Measurements from ENCODE around the gene NKD2. TPM values are rescaled to one million over a fixed set of nuclear protein-coding genes. Genes with fewer than 3 reads are reported as not detected.
"Not testable (repeated sequence)": the region's sequence is repeated elsewhere in the genome, so short reads cannot be mapped to it uniquely, and the experiment has no call there.

Gene NKD2
- total and polyA plus RNA-seq, 9 donors: 1.5 to 5.3 (median 2.3) TPM

GRCh38 chr5:963673-964531 lies 44.7 kb upstream of the NKD2 start:
- no peaks in the 10 kb centered on the region for H3K36me3 ChIP-seq (ENCODE audit: control insufficient read depth, insufficient read depth, low read length)
- no peak overlapping the region for H3K4me3 ChIP-seq (ENCODE audit: low read length)
- peak overlapping the region; percentile 55 for H3K27ac ChIP-seq (ENCODE audit: low read length)
- no peaks in the 10 kb centered on the region for H3K9me3 ChIP-seq (replicated peaks; ENCODE audit: control insufficient read depth, low read depth, low read length)
- WGBS (ENCODE audit: insufficient coverage): 24% methylated on average over 20 of the region's 31 CpGs
- DNase-seq: peak; percentile 94
- peaks cover 40% of the 10 kb centered on the region for H3K4me1 ChIP-seq (ENCODE audit: control insufficient read depth, insufficient read depth, low read length)
- peaks cover 48% of the 10 kb centered on the region for H3K27me3 ChIP-seq (ENCODE audit: control insufficient read depth, insufficient read depth, low read length)

- Histone ChIP-seq H3K4me1 (ENCODE audit: control insufficient read depth, insufficient read depth, low read length) (peaks cover 41% of the 10 kb centered on the region), H3K27me3 (ENCODE audit: control insufficient read depth, insufficient read depth, low read length) (peaks cover 45% of the 10 kb centered on the region), H3K36me3 (ENCODE audit: control insufficient read depth, insufficient read depth, low read length) (no peaks in the 10 kb centered on the region), H3K4me3 (ENCODE audit: low read length) (no peak overlapping the region), H3K27ac (ENCODE audit: low read length) (peak overlapping the region; percentile 13), H3K9me3 (replicated peaks; ENCODE audit: control insufficient read depth, low read depth, low read length) (no peaks in the 10 kb centered on the region)
- 65% methylated on average over 10 of the region's 10 CpGs for WGBS (ENCODE audit: insufficient coverage)
- no peak for DNase-seq
These were observed 43.8 kb upstream of the NKD2 start for GRCh38 chr5:964821-965220.

GRCh38 chr5:965604-966344 lies 42.8 kb upstream of the NKD2 start:
- H3K36me3 ChIP-seq (ENCODE audit: control insufficient read depth, insufficient read depth, low read length): no peaks in the 10 kb centered on the region
- WGBS (ENCODE audit: insufficient coverage): 80% methylated on average over 29 of the region's 32 CpGs
- DNase-seq: no peak
- no peak overlapping the region for H3K4me3 ChIP-seq (ENCODE audit: low read length)
- H3K9me3 ChIP-seq (replicated peaks; ENCODE audit: control insufficient read depth, low read depth, low read length): no peaks in the 10 kb centered on the region
- peaks cover 34% of the 10 kb centered on the region for H3K4me1 ChIP-seq (ENCODE audit: control insufficient read depth, insufficient read depth, low read length)
- H3K27ac ChIP-seq (ENCODE audit: low read length): no peak overlapping the region
- peaks cover 41% of the 10 kb centered on the region for H3K27me3 ChIP-seq (ENCODE audit: control insufficient read depth, insufficient read depth, low read length)

GRCh38 chr5:966345-966710 lies 42.3 kb upstream of the NKD2 start:
- peaks cover 35% of the 10 kb centered on the region for H3K27me3 ChIP-seq (ENCODE audit: control insufficient read depth, insufficient read depth, low read length)
- DNase-seq: no peak
- H3K27ac ChIP-seq (ENCODE audit: low read length): no peak overlapping the region
- no peaks in the 10 kb centered on the region for H3K9me3 ChIP-seq (replicated peaks; ENCODE audit: control insufficient read depth, low read depth, low read length)
- H3K4me3 ChIP-seq (ENCODE audit: low read length): no peak overlapping the region
- H3K36me3 ChIP-seq (ENCODE audit: control insufficient read depth, insufficient read depth, low read length): no peaks in the 10 kb centered on the region
- peaks cover 28% of the 10 kb centered on the region for H3K4me1 ChIP-seq (ENCODE audit: control insufficient read depth, insufficient read depth, low read length)
- 88% methylated on average over 6 of the region's 9 CpGs for WGBS (ENCODE audit: insufficient coverage)

- Histone ChIP-seq H3K27ac (ENCODE audit: low read length) (no peak overlapping the region), H3K36me3 (ENCODE audit: control insufficient read depth, insufficient read depth, low read length) (no peaks in the 10 kb centered on the region), H3K27me3 (ENCODE audit: control insufficient read depth, insufficient read depth, low read length) (peaks cover 34% of the 10 kb centered on the region), H3K4me3 (ENCODE audit: low read length) (no peak overlapping the region), H3K9me3 (replicated peaks; ENCODE audit: control insufficient read depth, low read depth, low read length) (no peaks in the 10 kb centered on the region), H3K4me1 (ENCODE audit: control insufficient read depth, insufficient read depth, low read length) (peaks cover 23% of the 10 kb centered on the region)
- 96% methylated on average over 5 of the region's 6 CpGs for WGBS (ENCODE audit: insufficient coverage)
- DNase-seq: no peak
These were observed 41.7 kb upstream of the NKD2 start for GRCh38 chr5:966941-967340.

GRCh38 chr5:968881-969280 lies 39.7 kb upstream of the NKD2 start:
- Histone ChIP-seq H3K36me3 (ENCODE audit: control insufficient read depth, insufficient read depth, low read length) (no peaks in the 10 kb centered on the region), H3K9me3 (replicated peaks; ENCODE audit: control insufficient read depth, low read depth, low read length) (no peaks in the 10 kb centered on the region), H3K4me3 (ENCODE audit: low read length) (no peak overlapping the region), H3K27me3 (ENCODE audit: control insufficient read depth, insufficient read depth, low read length) (peaks cover 22% of the 10 kb centered on the region), H3K4me1 (ENCODE audit: control insufficient read depth, insufficient read depth, low read length) (peaks cover 13% of the 10 kb centered on the region), H3K27ac (ENCODE audit: low read length) (peak overlapping the region; percentile 25)
- WGBS (ENCODE audit: insufficient coverage): 44% methylated on average over 4 of the region's 6 CpGs
- peak; percentile 52 for DNase-seq

- H3K27me3 ChIP-seq (ENCODE audit: control insufficient read depth, insufficient read depth, low read length): peaks cover 19% of the 10 kb centered on the region
- WGBS (ENCODE audit: insufficient coverage): 31% methylated on average over 9 of the region's 14 CpGs
These were observed 39.2 kb upstream of the NKD2 start for GRCh38 chr5:969408-969839.

GRCh38 chr5:972575-972974 lies 36.0 kb upstream of the NKD2 start:
- WGBS (ENCODE audit: insufficient coverage): no CpG with 5 or more reads among the region's 2 CpGs
- H3K4me1 ChIP-seq (ENCODE audit: control insufficient read depth, insufficient read depth, low read length); H3K27ac ChIP-seq (ENCODE audit: low read length); H3K4me3 ChIP-seq (ENCODE audit: low read length); H3K9me3 ChIP-seq (replicated peaks; ENCODE audit: control insufficient read depth, low read depth, low read length); DNase-seq; H3K36me3 ChIP-seq (ENCODE audit: control insufficient read depth, insufficient read depth, low read length): not testable (repeated sequence)
- H3K27me3 ChIP-seq (ENCODE audit: control insufficient read depth, insufficient read depth, low read length): peaks cover 12% of the 10 kb centered on the region

More at GRCh38 chr5:969408-969839, 39.2 kb upstream of the NKD2 start:
- no peaks in the 10 kb centered on the region for H3K9me3 ChIP-seq (replicated peaks; ENCODE audit: control insufficient read depth, low read depth, low read length)
- peak; percentile 74 for DNase-seq
- H3K36me3 ChIP-seq (ENCODE audit: control insufficient read depth, insufficient read depth, low read length): no peaks in the 10 kb centered on the region
- H3K4me1 ChIP-seq (ENCODE audit: control insufficient read depth, insufficient read depth, low read length): peaks cover 9% of the 10 kb centered on the region
- no peak overlapping the region for H3K27ac ChIP-seq (ENCODE audit: low read length)
- no peak overlapping the region for H3K4me3 ChIP-seq (ENCODE audit: low read length)

GRCh38 chr5:976849-977751 lies 31.5 kb upstream of the NKD2 start:
- Histone ChIP-seq H3K4me1 (ENCODE audit: control insufficient read depth, insufficient read depth, low read length) (peaks cover 27% of the 10 kb centered on the region), H3K9me3 (replicated peaks; ENCODE audit: control insufficient read depth, low read depth, low read length) (no peaks in the 10 kb centered on the region), H3K4me3 (ENCODE audit: low read length) (no peak overlapping the region), H3K27ac (ENCODE audit: low read length) (no peak overlapping the region), H3K27me3 (ENCODE audit: control insufficient read depth, insufficient read depth, low read length) (peaks cover 2% of the 10 kb centered on the region), H3K36me3 (ENCODE audit: control insufficient read depth, insufficient read depth, low read length) (no peaks in the 10 kb centered on the region)
- WGBS (ENCODE audit: insufficient coverage): 90% methylated on average over 23 of the region's 29 CpGs
- no peak for DNase-seq

All from muscle of leg (tissue), 11 donors.